ENCODE data around the gene PRKCI. TPM values are rescaled to one million over a fixed set of nuclear protein-coding genes. Genes with fewer than 3 reads are reported as not detected.

The PRKCI gene
- total and polyA plus RNA-seq, 2 of the 4 experiments (the other 2 are of a cell fraction) = 28.7 to 53.4 TPM

GRCh38 chr3:170211668-170212067, 10.6 kb upstream of the PRKCI start:
- no peak for TF ChIP-seq RCOR1 (IDR thresholded peaks at IDR 0.05; ENCODE audit: insufficient replicate concordance, low read length)
- no peak for TF ChIP-seq MAZ (IDR thresholded peaks at IDR 0.05; ENCODE audit: borderline replicate concordance, low read depth, low read length)
- TF ChIP-seq USF2 (IDR thresholded peaks at IDR 0.05; ENCODE audit: low read depth, low read length) = no peak
- TF ChIP-seq NFE2L2 (IDR thresholded peaks at IDR 0.05; ENCODE audit: low read depth, low read length) = no peak
- no peak for TF ChIP-seq MXI1 (IDR thresholded peaks at IDR 0.05; ENCODE audit: borderline replicate concordance, low read depth, low read length)
- TF ChIP-seq CEBPB (IDR thresholded peaks at IDR 0.05; ENCODE audit: low read depth, low read length) = no peak
- TF ChIP-seq RAD21 (IDR thresholded peaks at IDR 0.05; ENCODE audit: low read length) = no peak
- no peak for ATAC-seq (ENCODE audit: low read depth)
- no peak overlapping the region for H3K4ac ChIP-seq (ENCODE audit: low read depth, low read length)
- H3K9me1 ChIP-seq (ENCODE audit: insufficient read depth, low read length) = no peaks in the 10 kb centered on the region
- no peak overlapping the region for H3K4me2 ChIP-seq (ENCODE audit: low read depth, low read length)
- no peak overlapping the region for H3K56ac ChIP-seq (ENCODE audit: extremely low read depth, insufficient read depth, low read length)
- H3K23ac ChIP-seq (ENCODE audit: low read depth, low read length) = no peak overlapping the region
- no peaks in the 10 kb centered on the region for H3K9me3 ChIP-seq (ENCODE audit: control insufficient read depth, insufficient read depth, low read length)
- no peak overlapping the region for H4K5ac ChIP-seq (ENCODE audit: low read depth, low read length)
- H3K14ac ChIP-seq (replicated peaks; ENCODE audit: low read depth, low read length) = no peak overlapping the region
- dilution Hi-C loops (cut with HindIII; ENCODE audit: low sequenced_read_pairs, unreplicated experiment) (no loop called here), intact Hi-C loops (cut with micrococcal nuclease) (no loop called here), in situ Hi-C loops (cut with MboI; ENCODE audit: low sequenced_read_pairs) (no loop called here)
- H2AK9ac ChIP-seq (replicated peaks; ENCODE audit: low read depth, low read length, poor library complexity) = no peak overlapping the region
- no peak overlapping the region for H2AFZ ChIP-seq (replicated peaks; ENCODE audit: low read length, poor library complexity)
- no peak overlapping the region for H4K91ac ChIP-seq (ENCODE audit: insufficient read depth, low read depth, low read length)
- no peak overlapping the region for H2BK15ac ChIP-seq (ENCODE audit: low read depth, low read length)
- H2BK20ac ChIP-seq (ENCODE audit: low read depth, low read length) = no peak overlapping the region
- no peak overlapping the region for H2BK120ac ChIP-seq (ENCODE audit: low read depth, low read length)
- POLR2A ChIA-PET (ENCODE audit: unreplicated experiment) = no interaction called here
- no peak for DNase-seq
- H3K36me3 ChIP-seq (ENCODE audit: control insufficient read depth, insufficient read depth, low read length) = no peaks in the 10 kb centered on the region
- H3K18ac ChIP-seq (ENCODE audit: low read depth, low read length) = no peak overlapping the region
- no peaks in the 10 kb centered on the region for H3K79me1 ChIP-seq (ENCODE audit: low read depth in 1 of 2, low read length in 2 of 2)
- no peak overlapping the region for H2AK5ac ChIP-seq (ENCODE audit: low read depth, low read length)
- WGBS, 2 experiments (ENCODE audit: extremely low coverage in 2 of 2, insufficient read length in 1 of 2) = no CpG with 5 or more reads among the region's 1 CpG
- H3K27me3 ChIP-seq (ENCODE audit: control insufficient read depth, insufficient read depth, low read length) = no peaks in the 10 kb centered on the region
- no peaks in the 10 kb centered on the region for H4K20me1 ChIP-seq (ENCODE audit: insufficient read depth, low read length)
- no TSS peak for BruUV-seq (replicated peaks)
- no peak overlapping the region for H2BK5ac ChIP-seq (ENCODE audit: low read depth, low read length, poor library complexity, severe bottlenecking)
- H3K27ac ChIP-seq (ENCODE audit: insufficient read depth, low read length) = no peak overlapping the region
- no peak overlapping the region for H4K8ac ChIP-seq (ENCODE audit: low read depth in 2 of 2, low read length in 2 of 2)
- no peak overlapping the region for H3K9ac ChIP-seq (ENCODE audit: low read depth, low read length)
- H3K4me3 ChIP-seq (ENCODE audit: insufficient read depth, low read depth, low read length) = no peak overlapping the region
- CTCF ChIA-PET = no interaction called here
- no peaks in the 10 kb centered on the region for H3K4me1 ChIP-seq (ENCODE audit: control insufficient read depth, insufficient read depth, low read length)
